Astrocyte (in vitro differentiated cells and primary cell): ENCODE data around the gene TOB2. TPM values are rescaled to one million over a fixed set of nuclear protein-coding genes. Genes with fewer than 3 reads are reported as not detected.

Source experiments
- DNase-seq: peaks from one replicate; pipeline ENCODE4 v3.0.0-alpha.2; 2010; ENCODE audit warnings: low read depth
- FAIRE-seq: peaks from 2 replicates; lab custom pipeline; 2011; peaks lifted over from hg19 to GRCh38; lab: Jason Lieb, UNC
- H2AFZ ChIP-seq: 2 replicates; pipeline ENCODE4 v1.6.0; 2012; ENCODE audit warnings: low read depth, low read length, inconsistent platforms
- H3K27ac ChIP-seq: 2 replicates; pipeline ENCODE4 v1.5.1; 2011; ENCODE audit warnings: low read depth, low read length, inconsistent platforms
- H3K27me3 ChIP-seq: 2 replicates; pipeline ENCODE4 v1.6.0; 2011; ENCODE audit warnings: low read length, inconsistent platforms; ENCODE audit not compliant: insufficient read depth
- H3K36me3 ChIP-seq: 2 replicates; pipeline ENCODE4 v1.5.1; 2011; ENCODE audit warnings: low read length, inconsistent platforms; ENCODE audit not compliant: insufficient read depth
- H3K4me1 ChIP-seq: 2 replicates; pipeline ENCODE4 v1.5.1; 2011; ENCODE audit warnings: low read length, inconsistent platforms; ENCODE audit not compliant: insufficient read depth
- H3K4me2 ChIP-seq: 2 replicates; pipeline ENCODE4 v1.6.0; 2012; ENCODE audit warnings: low read length, inconsistent platforms
- H3K4me3 ChIP-seq: 2 replicates; pipeline ENCODE4 v1.5.1; 2011; ENCODE audit warnings: low read depth, mild to moderate bottlenecking, low read length, inconsistent platforms; ENCODE audit not compliant: insufficient read depth
- H3K79me2 ChIP-seq: 2 replicates; pipeline ENCODE4 v1.6.0; 2012; ENCODE audit warnings: mild to moderate bottlenecking, low read length, inconsistent platforms; ENCODE audit not compliant: insufficient read depth
- H3K9ac ChIP-seq: 2 replicates; pipeline ENCODE4 v1.6.0; 2012; ENCODE audit warnings: mild to moderate bottlenecking, low read length, inconsistent platforms
- H3K9me3 ChIP-seq: 2 replicates; pipeline ENCODE4 v1.5.1; 2012; ENCODE audit warnings: low read depth, mild to moderate bottlenecking, low read length, inconsistent platforms; ENCODE audit not compliant: insufficient read depth
- H4K20me1 ChIP-seq: 2 replicates; pipeline ENCODE4 v1.6.0; 2012; ENCODE audit warnings: low read length, inconsistent platforms; ENCODE audit not compliant: insufficient read depth
- H3K27ac Mint-ChIP-seq: one replicate; pipeline ENCODE4 v1.8.0; 2021; ENCODE audit warnings: mild to moderate bottlenecking, mixed read lengths; ENCODE audit not compliant: unreplicated experiment
- H3K27me3 Mint-ChIP-seq: one replicate; pipeline ENCODE4 v1.8.0; 2021; ENCODE audit warnings: low read depth, mixed read lengths; ENCODE audit not compliant: unreplicated experiment
- H3K36me3 Mint-ChIP-seq: one replicate; pipeline ENCODE4 v1.8.0; 2021; ENCODE audit warnings: low read depth, mixed read lengths; ENCODE audit not compliant: unreplicated experiment
- H3K4me1 Mint-ChIP-seq: one replicate; pipeline ENCODE4 v1.8.0; 2021; ENCODE audit warnings: low read depth, mixed read lengths; ENCODE audit not compliant: unreplicated experiment
- H3K4me3 Mint-ChIP-seq: one replicate; pipeline ENCODE4 v1.8.0; 2021; ENCODE audit warnings: mild to moderate bottlenecking, moderate library complexity, mixed read lengths; ENCODE audit not compliant: unreplicated experiment
- H3K9me3 Mint-ChIP-seq: one replicate; pipeline ENCODE4 v1.8.0; 2021; ENCODE audit warnings: mild to moderate bottlenecking, mixed read lengths; ENCODE audit not compliant: unreplicated experiment
- CTCF ChIP-seq: IDR thresholded peaks from 2 replicates; pipeline ENCODE4 v1.5.1; 2011; ENCODE audit warnings: low read depth, mild to moderate bottlenecking, inconsistent platforms, low read length, moderate library complexity; ENCODE audit not compliant: insufficient read depth
- EZH2 ChIP-seq: IDR thresholded peaks from 2 replicates; pipeline ENCODE4 v1.6.1; 2012; ENCODE audit warnings: mild to moderate bottlenecking, low read length, inconsistent platforms; ENCODE audit not compliant: insufficient read depth
- total RNA-seq: library from RNA; stranded (reverse); gene quantifications from 2 replicates; pipeline ENCODE4 v1.2.1, GENCODE V29; 2021

Gene TOB2
- total RNA-seq, 1 donor from 2014 or later = 54.6 TPM

GRCh38 chr22:41488076-41488475, 41.5 kb upstream of the TOB2 start:
- no peak overlapping the region for H3K27ac Mint-ChIP-seq
- H3K27me3 Mint-ChIP-seq = no peaks in the 10 kb centered on the region
- FAIRE-seq = no peak
- peaks cover 3% of the 10 kb centered on the region for H3K36me3 Mint-ChIP-seq
- peaks cover 70% of the 10 kb centered on the region for H4K20me1 ChIP-seq
- no peaks in the 10 kb centered on the region for H3K9me3 ChIP-seq
- DNase-seq = no peak
- H3K4me2 ChIP-seq = no peak overlapping the region
- peaks cover 6% of the 10 kb centered on the region for H3K4me1 ChIP-seq
- H3K27me3 ChIP-seq = no peaks in the 10 kb centered on the region
- H3K9me3 Mint-ChIP-seq = no peaks in the 10 kb centered on the region
- H3K4me3 Mint-ChIP-seq = no peak overlapping the region
- H3K36me3 ChIP-seq = no peaks in the 10 kb centered on the region
- H3K4me3 ChIP-seq = no peak overlapping the region
- no peak overlapping the region for H3K27ac ChIP-seq
- no peak overlapping the region for H2AFZ ChIP-seq
- H3K9ac ChIP-seq = no peak overlapping the region
- peaks cover 24% of the 10 kb centered on the region for H3K4me1 Mint-ChIP-seq
- H3K79me2 ChIP-seq = peaks cover 87% of the 10 kb centered on the region
- TF ChIP-seq CTCF (no peak), EZH2 (no peak)

- no peak overlapping the region for H3K27ac Mint-ChIP-seq
- Histone ChIP-seq H3K4me3 (no peak overlapping the region), H3K27me3 (no peaks in the 10 kb centered on the region), H3K9me3 (no peaks in the 10 kb centered on the region), H3K4me1 (peaks cover 14% of the 10 kb centered on the region), H3K79me2 (peaks cover 84% of the 10 kb centered on the region), H3K9ac (no peak overlapping the region), H3K4me2 (no peak overlapping the region), H4K20me1 (peaks cover 76% of the 10 kb centered on the region), H3K36me3 (no peaks in the 10 kb centered on the region), H3K27ac (no peak overlapping the region), H2AFZ (no peak overlapping the region)
- H3K4me1 Mint-ChIP-seq = peaks cover 32% of the 10 kb centered on the region
- H3K9me3 Mint-ChIP-seq = no peaks in the 10 kb centered on the region
- no peak for TF ChIP-seq EZH2
- no peak for TF ChIP-seq CTCF
- H3K4me3 Mint-ChIP-seq = no peak overlapping the region
- DNase-seq (no peak), FAIRE-seq (no peak)
- no peaks in the 10 kb centered on the region for H3K36me3 Mint-ChIP-seq
- H3K27me3 Mint-ChIP-seq = no peaks in the 10 kb centered on the region
Observed at GRCh38 chr22:41487037-41487935, 40.7 kb upstream of the TOB2 start.

- Histone ChIP-seq H3K36me3 (no peaks in the 10 kb centered on the region), H3K27me3 (no peaks in the 10 kb centered on the region), H3K9me3 (no peaks in the 10 kb centered on the region), H3K27ac (no peak overlapping the region), H3K79me2 (peaks cover 85% of the 10 kb centered on the region), H2AFZ (no peak overlapping the region), H3K4me3 (no peak overlapping the region), H3K4me2 (no peak overlapping the region), H4K20me1 (peaks cover 80% of the 10 kb centered on the region), H3K9ac (no peak overlapping the region), H3K4me1 (peaks cover 31% of the 10 kb centered on the region)
- peaks cover 24% of the 10 kb centered on the region for H3K4me1 Mint-ChIP-seq
- DNase-seq (no peak), FAIRE-seq (no peak)
- H3K27ac Mint-ChIP-seq = no peak overlapping the region
- no peaks in the 10 kb centered on the region for H3K27me3 Mint-ChIP-seq
- TF ChIP-seq EZH2 (no peak), CTCF (no peak)
- H3K4me3 Mint-ChIP-seq = no peak overlapping the region
- no peaks in the 10 kb centered on the region for H3K9me3 Mint-ChIP-seq
- H3K36me3 Mint-ChIP-seq = no peaks in the 10 kb centered on the region
Observed at GRCh38 chr22:41485033-41485432, 38.4 kb upstream of the TOB2 start.
